Endothelial cell of umbilical vein (primary cell): ENCODE data around the gene ANKRD49. TPM values are rescaled to one million over a fixed set of nuclear protein-coding genes. Genes with fewer than 3 reads are reported as not detected.

Experiments
- BruUV-seq: library from RNA; stranded (reverse); fragments of 400-500 nt; replicated peaks from 2 replicates; lab custom pipeline; 2021; lab: Mats Ljungman, UMichigan
- CTCF ChIA-PET: fragments of 300-600, 350-600 bp; sonication (Branson Sonifier 250); formaldehyde crosslinking; loops from one replicate; lab custom pipeline; 2021; ENCODE audit warnings: antibody characterized with exemption, inconsistent platforms; lab: Charles Lee
- POLR2A ChIA-PET: fragments of 300-600, 350-600 bp; sonication (Branson Sonifier 250); formaldehyde crosslinking; loops from one replicate; lab custom pipeline; 2021; ENCODE audit warnings: antibody characterized with exemption, inconsistent platforms; lab: Charles Lee
- DNase-seq: peaks from one replicate; pipeline ENCODE4 v3.0.0-alpha.2; 2011; ENCODE audit warnings: low read depth, low spot score
- FAIRE-seq: peaks from 2 replicates; lab custom pipeline; 2011; peaks lifted over from hg19 to GRCh38; lab: Jason Lieb, UNC
- H2AFZ ChIP-seq: 2 replicates; pipeline ENCODE4 v1.6.0; 2012; ENCODE audit warnings: low read depth, low read length, control low read depth, inconsistent platforms
- H3K27ac ChIP-seq: 2 replicates; pipeline ENCODE4 v1.5.1; 2011; ENCODE audit warnings: low read depth, mild to moderate bottlenecking, control low read depth, low read length, moderate library complexity; ENCODE audit not compliant: insufficient read depth
- H3K27me3 ChIP-seq, 2 experiments: 2 replicates each; pipeline versions ENCODE4 v1.6.0 to v1.6.1; 2011; ENCODE audit warnings: low read length in 2 of 2, mixed read lengths in 1 of 2; ENCODE audit not compliant: control insufficient read depth in 2 of 2, insufficient read depth in 2 of 2
- H3K36me3 ChIP-seq, 2 experiments: 2 replicates in 1 of 2; 3 replicates in 1 of 2; pipeline ENCODE4 v1.5.1; 2011; ENCODE audit warnings: low read length in 2 of 2, mild to moderate bottlenecking in 1 of 2, moderate library complexity in 1 of 2; ENCODE audit not compliant: control insufficient read depth in 2 of 2, insufficient read depth in 2 of 2; ENCODE audit errors: extremely low read depth in 1 of 2
- H3K4me1 ChIP-seq: 3 replicates; pipeline ENCODE4 v1.5.1; 2011; ENCODE audit warnings: mild to moderate bottlenecking, low read length; ENCODE audit not compliant: control insufficient read depth, insufficient read depth; ENCODE audit errors: extremely low read depth
- H3K4me2 ChIP-seq: 2 replicates; pipeline ENCODE4 v1.6.1; 2011; ENCODE audit warnings: low read length, control low read depth, mixed read lengths; ENCODE audit not compliant: insufficient read depth
- H3K4me3 ChIP-seq, 3 experiments: fragments of 200-600 bp in 1 of 3; sonication (generic), shearing (Covaris generic) in 1 of 3; replicated peaks in 1 of 3; 2 replicates each; pipeline ENCODE4 v1.5.1; 2011 to 2016; ENCODE audit warnings: control low read depth in 3 of 3, low read length in 3 of 3, mild to moderate bottlenecking in 2 of 3, inconsistent platforms in 1 of 3, low read depth in 1 of 3, moderate library complexity in 1 of 3; ENCODE audit not compliant: insufficient read depth in 1 of 3
- H3K79me2 ChIP-seq: 2 replicates; pipeline ENCODE4 v1.6.0; 2012; ENCODE audit warnings: low read length, inconsistent platforms; ENCODE audit not compliant: control insufficient read depth, insufficient read depth
- H3K9ac ChIP-seq: replicated peaks from 2 replicates; pipeline ENCODE3; 2011; ENCODE audit warnings: low read length, control low read depth; ENCODE audit not compliant: insufficient read depth; ENCODE audit errors: extremely low read depth
- H3K9me1 ChIP-seq: replicated peaks from 3 replicates; pipeline ENCODE4 v1.6.0; 2011; ENCODE audit warnings: mild to moderate bottlenecking, low read length; ENCODE audit not compliant: control insufficient read depth, insufficient read depth; ENCODE audit errors: extremely low read depth
- H3K9me3 ChIP-seq: replicated peaks from 2 replicates; pipeline ENCODE4 v1.5.1; 2012; ENCODE audit warnings: low read length, inconsistent platforms; ENCODE audit not compliant: control insufficient read depth, insufficient read depth
- H4K20me1 ChIP-seq: replicated peaks from 2 replicates; pipeline ENCODE3; 2011; ENCODE audit warnings: mild to moderate bottlenecking, low read length; ENCODE audit not compliant: control insufficient read depth, insufficient read depth; ENCODE audit errors: extremely low read depth
- CTCF ChIP-seq, 2 donors: IDR thresholded peaks; 1 replicate in 1 of 2; 2 replicates in 1 of 2; pipeline ENCODE4 v1.5.1; 2011; ENCODE audit warnings: low read length in 2 of 2, mild to moderate bottlenecking in 2 of 2, moderate library complexity in 2 of 2, control low read depth in 1 of 2, inconsistent platforms in 1 of 2, low read depth in 1 of 2; ENCODE audit not compliant: insufficient read depth in 1 of 2; ENCODE audit errors: extremely low read depth in 1 of 2
- EZH2 ChIP-seq: IDR thresholded peaks from 2 replicates; pipeline ENCODE4 v1.6.1; 2012; ENCODE audit warnings: borderline replicate concordance, low read depth, mild to moderate bottlenecking, moderate library complexity, low read length, inconsistent platforms; ENCODE audit not compliant: severe bottlenecking
- FOS ChIP-seq: IDR thresholded peaks from 2 replicates; pipeline ENCODE4 v1.6.1; 2011; ENCODE audit warnings: mild to moderate bottlenecking, low read length, moderate library complexity, borderline replicate concordance; ENCODE audit not compliant: insufficient read depth
- GATA2 ChIP-seq: IDR thresholded peaks from 2 replicates; pipeline ENCODE4 v1.7.0; 2011; ENCODE audit warnings: low read depth, mild to moderate bottlenecking, moderate library complexity, mixed read lengths, low read length; ENCODE audit not compliant: insufficient read length, insufficient read depth
- JUN ChIP-seq: IDR thresholded peaks from 2 replicates; pipeline ENCODE4 v1.6.1; 2011; ENCODE audit warnings: borderline replicate concordance, low read depth; ENCODE audit not compliant: insufficient read length, insufficient read depth
- MAX ChIP-seq: IDR thresholded peaks from 2 replicates; pipeline ENCODE4 v1.6.1; 2011; ENCODE audit not compliant: insufficient read depth, insufficient read length
- MYC ChIP-seq: IDR thresholded peaks from one replicate; pipeline ENCODE4 v1.6.1; 2011; ENCODE audit warnings: mild to moderate bottlenecking, low read depth, low read length
- POLR2A ChIP-seq: IDR thresholded peaks from 2 replicates; pipeline ENCODE4 v1.6.1; 2012; ENCODE audit warnings: low read depth, mild to moderate bottlenecking, control low read depth, low read length
- POLR2AphosphoS5 ChIP-seq: IDR thresholded peaks from 2 replicates; pipeline ENCODE4 v1.6.1; 2012; ENCODE audit warnings: low read depth, mild to moderate bottlenecking, control low read depth, low read length, moderate library complexity; ENCODE audit not compliant: insufficient read depth
- dilution Hi-C: fragments of 300-500 bp; cut with MboI; formaldehyde crosslinking; loops from one replicate; pipeline ENCODE4 v1.15.0; 2019; ENCODE audit warnings: low sequenced_read_pairs; ENCODE audit not compliant: extremely low pct_ligation_motif_present
- intact Hi-C: fragments of 100-400 bp; cut with micrococcal nuclease; formaldehyde crosslinking; loops from one replicate; pipeline ENCODE4 v1.10.0; 2022
- polyA plus RNA-seq, 4 experiments: library from polyadenylated mRNA; depleted of rRNA in 3 of 4; stranded (reverse) in 3 of 4; unstranded in 1 of 4; fragments of >200 nt; gene quantifications; 2 replicates each; pipeline versions ENCODE4 v1.2.1 to v1.2.3, GENCODE V29; 2011 to 2012; ENCODE audit warnings: missing spikeins in 1 of 4
- total RNA-seq: library from RNA; stranded (reverse); gene quantifications from 2 replicates; pipeline ENCODE4 v1.2.3, GENCODE V29; 2021

The ANKRD49 gene
- total and polyA plus RNA-seq, 2 donors (not counting 3 experiments of a cell fraction or from before 2014, with no cell fraction given), result 6.0 to 7.6 TPM

- Histone ChIP-seq H3K4me3 (no peak overlapping the region), H3K9me3 (no peaks in the 10 kb centered on the region), H3K9ac (no peak overlapping the region), H3K9me1 (no peaks in the 10 kb centered on the region), H3K36me3 (no peaks in the 10 kb centered on the region), H3K27ac (no peak overlapping the region), H2AFZ (no peak overlapping the region), H4K20me1 (no peaks in the 10 kb centered on the region), H3K27me3 (peaks cover 17 to 24% of the 10 kb centered on the region in 2 experiments), H3K79me2 (no peaks in the 10 kb centered on the region), H3K4me1 (peaks cover 4% of the 10 kb centered on the region), H3K4me2 (no peak overlapping the region)
- ChIA-PET POLR2A (no interaction called here), CTCF (interaction anchor here (1.9 to 6.3 kb wide), 2 partner anchors 10 to 88 kb away, joined by 5 to 52 read pairs; no protein-coding TSS in a partner anchor)
- intact Hi-C loops, result no loop called here
- FAIRE-seq (no peak), DNase-seq (no peak)
- no TSS peak for BruUV-seq
- dilution Hi-C loops, result no loop called here
- TF ChIP-seq FOS (no peak), JUN (no peak), MAX (no peak), POLR2AphosphoS5 (no peak), POLR2A (no peak), GATA2 (no peak), CTCF (IDR thresholded peaks at IDR 0.05; ENCODE audit: extremely low read depth in 1 of 2, insufficient read depth in 1 of 2, low read depth in 1 of 2, low read length in 2 of 2) (no peak), MYC (no peak), EZH2 (no peak)
These were observed 21.6 kb downstream of the ANKRD49 start for GRCh38 chr11:94515398-94515797.
